Thymus (tissue), 11 donors: Measurements from ENCODE around the gene PIP4K2B. TPM values are rescaled to one million over a fixed set of nuclear protein-coding genes. Genes with fewer than 3 reads are reported as not detected.
"Not testable (repeated sequence)": the region's sequence is repeated elsewhere in the genome, so short reads cannot be mapped to it uniquely, and the experiment has no call there.

ENCODE experiments used
- DNase-seq, 9 donors: peaks; one replicate each; pipeline ENCODE4 v3.0.0-alpha.2; 2013; ENCODE audit warnings: low spot score in 9 of 9, low read depth in 6 of 9, missing footprints in 1 of 9
- H3K27ac ChIP-seq, 2 donors: one replicate each; pipeline ENCODE4 v1.5.1; 2013; ENCODE audit warnings: control low read depth in 1 of 2, low read depth in 1 of 2, low read length in 1 of 2, mild to moderate bottlenecking in 1 of 2, moderate library complexity in 1 of 2
- H3K27me3 ChIP-seq, 2 donors: one replicate each; pipeline ENCODE4 v1.5.1; 2013; ENCODE audit warnings: low read length in 1 of 2; ENCODE audit not compliant: control insufficient read depth in 2 of 2, insufficient read depth in 1 of 2
- H3K36me3 ChIP-seq, 2 donors: one replicate each; pipeline ENCODE4 v1.5.1; 2013; ENCODE audit warnings: low read length in 1 of 2, mild to moderate bottlenecking in 1 of 2, moderate library complexity in 1 of 2; ENCODE audit not compliant: control insufficient read depth in 2 of 2, insufficient read depth in 2 of 2
- H3K4me1 ChIP-seq, 2 donors: one replicate each; pipeline ENCODE4 v1.5.1; 2013; ENCODE audit warnings: low read length in 2 of 2; ENCODE audit not compliant: control insufficient read depth in 2 of 2, insufficient read depth in 2 of 2
- H3K4me3 ChIP-seq, 2 donors: one replicate each; pipeline ENCODE4 v1.5.1; 2013; ENCODE audit warnings: low read length in 2 of 2, control low read depth in 1 of 2, mild to moderate bottlenecking in 1 of 2
- H3K9me3 ChIP-seq, 2 donors: one replicate each; pipeline ENCODE4 v1.5.1; 2013; ENCODE audit warnings: low read length in 1 of 2, mild to moderate bottlenecking in 1 of 2; ENCODE audit not compliant: control insufficient read depth in 2 of 2, insufficient read depth in 1 of 2
- WGBS: extraction: QIAGEN DNeasy Blood & Tissue Kit; methylation state at CpG from one replicate; pipeline ENCODE4 v1.1.7; 2013; 5-methylcytosine and 5-hydroxymethylcytosine counted together
- polyA plus RNA-seq: library from polyadenylated mRNA; stranded (reverse); fragments of 200-250 nt; gene quantifications from one replicate; pipeline ENCODE4 v1.2.3, GENCODE V29; 2013
- total RNA-seq: library from RNA; stranded (reverse); fragments of 120-200 nt; gene quantifications from one replicate; pipeline ENCODE4 v1.2.4, GENCODE V29; 2013
- donor health status: healthy.

PIP4K2B gene
- total and polyA plus RNA-seq, 2 donors: 15.9 to 17.8 TPM

DNA sequence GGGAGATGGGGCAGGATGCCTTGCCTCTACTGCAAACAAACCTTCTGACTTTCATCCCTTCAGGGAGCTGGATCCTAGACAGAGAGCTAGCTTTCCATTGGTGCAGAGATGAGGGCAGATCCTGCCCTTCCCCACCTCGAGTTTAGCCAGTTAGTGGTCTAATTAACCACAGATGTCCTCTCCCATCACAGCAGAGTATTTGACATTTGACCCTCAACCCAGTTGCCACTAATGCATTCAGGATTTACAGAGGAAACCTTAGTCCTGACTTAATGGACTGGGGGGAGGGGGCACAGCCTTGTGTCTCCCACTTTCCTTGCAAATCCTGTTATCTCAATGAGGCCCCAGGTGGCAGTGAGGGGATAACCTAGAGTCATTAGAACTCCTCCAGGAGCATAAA, 10.2 kb downstream of the PIP4K2B start:
- H3K27me3 ChIP-seq: no peaks in the 10 kb centered on the region
- DNase-seq: no peak
- H3K4me3 ChIP-seq: no peak overlapping the region
- H3K4me1 ChIP-seq: no peaks in the 10 kb centered on the region
- no peak overlapping the region for H3K27ac ChIP-seq
- 72% methylated on average over 1 of the region's 1 CpG for WGBS
- peaks cover 29 to 31% of the 10 kb centered on the region in 2 donors for H3K36me3 ChIP-seq
- H3K9me3 ChIP-seq: no peaks in the 10 kb centered on the region

DNA sequence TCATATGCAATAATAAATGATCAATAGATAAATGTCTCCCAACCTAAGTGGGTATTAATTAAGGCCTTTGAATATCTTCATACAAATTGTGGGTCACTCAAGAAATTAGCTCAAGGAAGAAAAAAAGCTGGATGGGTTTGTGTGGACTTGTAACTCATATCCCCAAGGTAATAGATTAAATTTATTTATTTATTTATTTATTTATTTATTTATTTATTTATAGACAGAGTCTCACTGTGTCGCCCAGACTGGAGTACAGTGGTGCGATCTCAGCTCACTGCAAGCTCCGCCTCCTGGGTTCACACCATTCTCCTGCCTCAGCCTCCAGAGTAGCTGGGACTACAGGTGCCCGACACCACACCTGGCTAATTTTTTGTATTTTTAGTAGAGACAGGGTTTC, 11.4 kb downstream of the PIP4K2B start:
- not testable (repeated sequence) for DNase-seq, H3K9me3 ChIP-seq, H3K27ac ChIP-seq, H3K4me1 ChIP-seq, H3K4me3 ChIP-seq, H3K27me3 ChIP-seq
- 98% methylated on average over 4 of the region's 4 CpGs for WGBS
- peaks cover 34 to 39% of the 10 kb centered on the region in 2 donors for H3K36me3 ChIP-seq

DNA sequence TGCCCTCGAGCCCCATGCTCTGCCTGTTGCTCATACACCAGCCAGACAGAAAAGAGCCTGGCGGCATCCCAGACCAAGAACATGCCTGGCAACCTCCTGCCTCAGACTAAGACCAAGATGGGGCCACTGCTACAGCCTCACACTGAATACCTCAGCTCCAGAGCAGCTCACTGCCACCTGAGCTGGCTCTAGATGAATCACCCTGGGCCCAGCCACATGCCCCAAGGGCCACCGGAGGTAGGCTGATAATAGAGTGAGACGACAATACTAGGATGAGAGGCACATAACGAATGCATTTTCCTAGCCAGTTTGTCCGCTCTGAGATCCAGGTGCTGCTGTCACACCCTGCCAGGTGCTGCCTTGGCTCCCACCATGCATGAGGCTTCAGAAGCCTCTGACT, 13.0 kb downstream of the PIP4K2B start:
- H3K9me3 ChIP-seq: no peaks in the 10 kb centered on the region
- no peak overlapping the region for H3K27ac ChIP-seq
- H3K4me3 ChIP-seq: no peak overlapping the region
- peaks cover 0 to 2% of the 10 kb centered on the region in 2 donors for H3K4me1 ChIP-seq
- peaks cover 38 to 52% of the 10 kb centered on the region in 2 donors for H3K36me3 ChIP-seq
- H3K27me3 ChIP-seq: no peaks in the 10 kb centered on the region
- 88% methylated on average over 6 of the region's 6 CpGs for WGBS
- no peak for DNase-seq

DNA sequence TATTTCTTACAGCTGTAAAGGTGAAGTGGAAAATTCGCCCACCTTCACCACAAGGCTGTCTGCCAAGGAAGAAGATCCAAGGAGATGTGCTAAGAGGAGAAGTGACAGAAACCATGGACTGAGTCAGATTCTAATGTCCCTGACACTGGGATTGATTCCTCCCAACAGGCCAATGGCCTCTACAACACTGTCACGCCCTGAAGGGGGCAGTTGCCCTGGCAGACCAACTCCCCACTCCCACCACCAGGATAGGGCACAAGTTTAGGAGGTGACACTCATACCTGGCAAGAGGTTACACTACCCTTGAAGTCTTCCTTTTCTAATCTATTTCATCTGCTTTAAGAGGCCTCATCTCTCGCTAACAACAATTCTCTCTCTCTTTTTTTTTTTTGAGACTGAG, 16.1 kb downstream of the PIP4K2B start:
- Histone ChIP-seq H3K27me3 (no peaks in the 10 kb centered on the region), H3K4me3 (no peak overlapping the region), H3K4me1 (peaks cover 0 to 2% of the 10 kb centered on the region in 2 donors), H3K27ac (no peak overlapping the region), H3K9me3 (no peaks in the 10 kb centered on the region), H3K36me3 (peaks cover 69 to 80% of the 10 kb centered on the region in 2 donors)
- 97% methylated on average over 3 of the region's 3 CpGs for WGBS
- DNase-seq: no peak

DNA sequence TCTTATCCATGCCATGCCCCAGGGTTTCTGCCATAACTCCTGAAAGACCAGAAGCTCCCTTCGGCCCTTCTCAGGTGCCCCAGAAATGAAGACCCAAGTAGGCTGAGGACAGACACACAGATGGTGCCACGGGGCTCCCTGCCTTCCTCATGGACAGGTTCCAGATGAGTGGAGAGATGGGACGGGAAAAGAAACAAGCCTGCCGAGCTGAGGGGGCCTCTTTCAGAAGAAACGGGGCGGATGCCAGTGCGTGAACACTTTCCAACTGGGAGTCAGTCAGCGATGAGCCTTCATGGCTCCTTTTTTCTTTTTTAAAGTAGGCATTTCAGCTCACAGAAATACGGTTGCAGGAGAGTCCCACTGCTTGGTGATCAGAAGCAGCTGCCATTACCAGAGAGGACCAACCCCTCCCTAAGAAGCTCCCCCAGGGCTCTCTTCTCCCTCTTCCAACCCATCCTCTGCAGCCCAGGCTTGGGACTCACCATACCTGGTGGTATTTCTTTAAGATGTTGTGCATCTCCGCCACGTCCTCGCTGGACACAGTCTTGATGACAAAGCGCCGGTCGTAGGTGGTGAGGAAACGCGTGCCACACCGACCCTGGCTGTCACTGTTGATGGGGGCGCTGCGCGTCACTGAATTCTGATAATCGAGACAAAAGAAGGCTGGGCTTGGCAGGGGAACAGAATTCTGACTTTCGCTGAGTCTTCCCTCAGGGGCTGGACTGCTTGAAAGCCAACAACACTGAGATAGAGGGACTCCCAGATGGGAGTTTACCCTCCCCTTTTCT, 19.2 kb downstream of the PIP4K2B start:
- H3K9me3 ChIP-seq: no peaks in the 10 kb centered on the region
- peaks cover 0 to 2% of the 10 kb centered on the region in 2 donors for H3K4me1 ChIP-seq
- H3K4me3 ChIP-seq: no peak overlapping the region
- DNase-seq: no peak
- no peak overlapping the region for H3K27ac ChIP-seq
- 98% methylated on average over 23 of the region's 23 CpGs for WGBS
- H3K27me3 ChIP-seq: no peaks in the 10 kb centered on the region
- H3K36me3 ChIP-seq: peaks cover 73 to 79% of the 10 kb centered on the region in 2 donors

DNA sequence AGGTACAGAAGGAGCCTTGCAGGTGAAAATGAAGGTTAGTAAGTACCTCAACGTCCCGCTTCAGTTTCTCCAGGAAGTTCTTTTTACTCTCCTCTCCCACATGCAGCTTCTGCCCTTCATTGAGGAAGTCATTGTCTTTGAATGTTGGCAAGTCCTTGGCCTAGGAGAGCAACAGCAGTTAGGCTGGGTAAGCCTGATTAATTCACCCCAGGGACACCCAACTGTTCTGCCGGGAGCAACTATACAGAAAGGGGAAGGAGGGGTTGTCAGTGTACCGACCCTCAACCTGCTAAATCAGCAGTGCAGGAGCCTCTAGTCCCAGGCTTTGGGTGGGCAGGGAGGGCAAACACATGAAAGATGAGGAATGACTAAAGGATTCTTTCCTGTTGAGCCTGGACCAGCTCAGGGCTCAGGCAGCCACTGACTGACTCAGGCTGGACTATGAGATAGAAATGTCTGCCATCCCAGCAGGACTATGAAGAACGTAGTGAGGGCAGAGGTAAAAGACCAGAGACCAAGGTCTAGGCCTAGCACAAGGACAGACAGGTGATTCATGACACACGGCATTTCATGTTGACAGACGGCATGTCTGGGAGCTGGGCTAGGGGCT, 21.6 kb downstream of the PIP4K2B start:
- Histone ChIP-seq H3K27ac (no peak overlapping the region), H3K27me3 (no peaks in the 10 kb centered on the region), H3K4me3 (no peak overlapping the region), H3K4me1 (peaks cover 0 to 2% of the 10 kb centered on the region in 2 donors), H3K9me3 (no peaks in the 10 kb centered on the region), H3K36me3 (peaks cover 66 to 79% of the 10 kb centered on the region in 2 donors)
- WGBS: 83% methylated on average over 7 of the region's 7 CpGs
- DNase-seq: no peak

DNA sequence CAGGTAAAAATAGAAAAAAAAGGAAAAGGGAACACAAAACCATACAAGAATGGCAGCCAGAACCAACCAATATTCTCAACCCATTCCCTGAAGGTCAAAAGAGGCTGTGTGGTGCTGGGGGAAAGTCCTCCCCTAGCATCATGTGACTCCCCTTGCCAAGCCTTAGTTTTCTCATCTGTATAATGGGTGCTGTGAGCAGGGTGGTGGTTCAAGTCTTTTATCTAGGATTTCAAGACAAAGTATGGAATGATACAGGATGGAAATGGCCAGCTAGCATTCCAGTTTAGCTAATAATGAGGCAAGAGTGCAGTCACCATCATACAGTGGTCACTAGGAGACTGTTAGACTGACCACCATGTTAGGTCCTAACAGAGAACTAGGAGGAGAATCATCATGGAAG, 26.1 kb downstream of the PIP4K2B start:
- Histone ChIP-seq H3K36me3 (peaks cover 51 to 77% of the 10 kb centered on the region in 2 donors), H3K4me1 (no peaks in the 10 kb centered on the region), H3K4me3 (no peak overlapping the region), H3K9me3 (no peaks in the 10 kb centered on the region), H3K27ac (no peak overlapping the region), H3K27me3 (no peaks in the 10 kb centered on the region)
- no peak for DNase-seq

DNA sequence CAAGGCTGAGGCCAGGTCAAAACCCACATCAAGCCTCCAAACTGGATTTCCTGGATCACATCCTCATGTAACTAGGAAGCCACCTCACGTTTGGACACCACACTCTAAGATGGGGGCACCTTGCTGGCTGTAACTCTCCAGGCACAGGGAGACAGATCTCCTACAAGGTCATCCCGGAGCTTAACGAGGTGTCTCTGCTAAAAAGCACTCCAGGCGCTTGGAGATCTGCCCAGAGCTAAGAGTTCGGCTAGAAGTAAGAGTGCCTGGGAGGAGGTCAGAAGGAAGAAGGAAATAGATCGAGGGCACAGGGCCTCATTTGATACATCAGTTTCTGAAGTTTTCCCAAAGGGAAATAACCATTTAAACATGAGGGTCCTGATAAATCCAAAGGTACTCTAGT, 30.9 kb downstream of the PIP4K2B start:
- no peaks in the 10 kb centered on the region for H3K9me3 ChIP-seq
- H3K36me3 ChIP-seq: peaks cover 66 to 93% of the 10 kb centered on the region in 2 donors
- WGBS: 95% methylated on average over 6 of the region's 6 CpGs
- DNase-seq: no peak
- H3K4me1 ChIP-seq: no peaks in the 10 kb centered on the region
- no peak overlapping the region for H3K27ac ChIP-seq
- H3K4me3 ChIP-seq: no peak overlapping the region
- H3K27me3 ChIP-seq: no peaks in the 10 kb centered on the region

DNA sequence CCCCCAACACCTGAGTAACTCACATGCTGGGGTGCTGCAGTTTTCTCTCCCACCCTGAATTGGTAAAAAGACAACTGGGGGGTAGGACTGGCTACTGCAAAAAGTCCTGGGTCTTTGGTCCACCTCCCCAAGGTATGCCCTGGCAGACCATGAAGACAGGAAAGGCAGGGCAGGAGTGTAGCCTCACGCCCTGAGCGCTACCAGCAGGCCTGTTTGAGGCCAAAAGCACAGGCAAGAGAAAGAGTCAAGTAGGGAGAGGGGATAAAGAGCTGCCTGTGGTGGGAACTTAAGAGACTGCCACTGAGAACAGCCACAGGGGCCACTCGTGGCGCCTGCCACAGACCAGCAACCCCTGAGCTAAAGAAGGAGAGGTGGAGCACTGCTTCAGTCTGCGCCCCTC, 33.0 kb downstream of the PIP4K2B start:
- DNase-seq: no peak
- Histone ChIP-seq H3K4me3 (no peak overlapping the region), H3K4me1 (no peaks in the 10 kb centered on the region), H3K9me3 (no peaks in the 10 kb centered on the region), H3K27ac (no peak overlapping the region), H3K36me3 (peaks cover 80 to 93% of the 10 kb centered on the region in 2 donors), H3K27me3 (no peaks in the 10 kb centered on the region)
- WGBS: 97% methylated on average over 5 of the region's 5 CpGs
